Panc1 (cell line): ENCODE measurements around the gene PIK3CD. TPM values are rescaled to one million over a fixed set of nuclear protein-coding genes. Genes with fewer than 3 reads are reported as not detected.

Experiments used
- ATAC-seq: fragments of 200-7000 bp; cut with Tn5 transposase; 2 replicates; pipeline ENCODE4 v1.9.1; 2020; ENCODE audit warnings: mild to moderate bottlenecking, moderate library complexity
- BruUV-seq: library from RNA; stranded (reverse); fragments of 400-500 nt; replicated peaks from 2 replicates; lab custom pipeline; 2021; lab: Mats Ljungman, UMichigan
- CTCF ChIA-PET: fragments of 300-600 bp; sonication (Branson Sonifier 250); formaldehyde crosslinking; loops from one replicate; lab custom pipeline; 2022; ENCODE audit warnings: antibody characterized with exemption; lab: Charles Lee
- POLR2A ChIA-PET: fragments of 300-600 bp; sonication (Branson Sonifier 250); formaldehyde crosslinking; loops from one replicate; lab custom pipeline; 2022; ENCODE audit warnings: antibody characterized with exemption; lab: Charles Lee
- DNase-seq: peaks from one replicate; pipeline ENCODE4 v3.0.0-alpha.2; 2010; ENCODE audit warnings: low read depth, low spot score
- H3K27ac ChIP-seq: 2 replicates; pipeline ENCODE4 v1.5.1; 2011; ENCODE audit warnings: mild to moderate bottlenecking, low read length, inconsistent platforms
- H3K27me3 ChIP-seq: fragments of 200-500 bp; sonication (Bioruptor generic); 2 replicates; pipeline ENCODE4 v1.6.0; 2014; ENCODE audit warnings: low read length, inconsistent platforms; ENCODE audit not compliant: control insufficient read depth, insufficient read depth
- H3K36me3 ChIP-seq: fragments of 200-500 bp; sonication (Bioruptor generic); 2 replicates; pipeline ENCODE4 v1.5.1; 2014; ENCODE audit warnings: inconsistent platforms, mild to moderate bottlenecking, low read length, moderate library complexity; ENCODE audit not compliant: control insufficient read depth, insufficient read depth
- H3K4me1 ChIP-seq: 2 replicates; pipeline ENCODE4 v1.5.1; 2011; ENCODE audit warnings: inconsistent platforms, mild to moderate bottlenecking, low read length, moderate library complexity; ENCODE audit not compliant: control insufficient read depth, insufficient read depth
- H3K4me3 ChIP-seq, 2 experiments: 2 replicates each; pipeline ENCODE4 v1.5.1; 2011 to 2012; ENCODE audit warnings: low read depth in 2 of 2, low read length in 2 of 2, mild to moderate bottlenecking in 2 of 2, inconsistent platforms in 1 of 2, moderate library complexity in 1 of 2
- H3K9me3 ChIP-seq: fragments of 200-500 bp; sonication (Bioruptor generic); 2 replicates; pipeline ENCODE4 v1.5.1; 2014; ENCODE audit warnings: low read depth, mild to moderate bottlenecking, inconsistent platforms, low read length, moderate library complexity; ENCODE audit not compliant: control insufficient read depth, insufficient read depth
- POLR2AphosphoS5 ChIP-seq: IDR thresholded peaks from 2 replicates; pipeline ENCODE4 v1.6.1; 2012; ENCODE audit warnings: mild to moderate bottlenecking, low read depth, low read length, moderate library complexity
- SIN3A ChIP-seq: IDR thresholded peaks from 2 replicates; pipeline ENCODE4 v1.6.1; 2012; ENCODE audit warnings: low read depth, mild to moderate bottlenecking, low read length, moderate library complexity, borderline replicate concordance; ENCODE audit not compliant: insufficient read depth
- TCF7L2 ChIP-seq: IDR thresholded peaks from 2 replicates; pipeline ENCODE4 v1.6.1; 2011; ENCODE audit warnings: mild to moderate bottlenecking, low read depth, low read length, inconsistent platforms
- in situ Hi-C: cut with HindIII; loops from 2 replicates; pipeline ENCODE4 v1.10.0; 2016; ENCODE audit warnings: low sequenced_read_pairs, low pct_unique_long_range_greater_than_20kb
- intact Hi-C: fragments of 100-400 bp; cut with micrococcal nuclease; formaldehyde crosslinking; loops from one replicate; pipeline ENCODE4 v1.10.0; 2022; ENCODE audit not compliant: unreplicated experiment
- total RNA-seq: library from RNA; stranded (reverse); gene quantifications from one replicate; pipeline ENCODE4 v1.2.1, GENCODE V29; 2021; ENCODE audit not compliant: unreplicated experiment
- TF ChIP-seq, protein P1 (sequence below): fragments of 450-650 bp; IDR thresholded peaks from 2 replicates; pipeline ENCODE4 v1.5.1; 2017; ENCODE audit warnings: mild to moderate bottlenecking
- TF ChIP-seq, protein P2 (sequence below), 2 experiments: IDR thresholded peaks; 2 replicates each; pipeline ENCODE4 v1.6.1; 2011 to 2012; ENCODE audit warnings: low read depth in 2 of 2, control low read depth in 1 of 2, low read length in 1 of 2, mild to moderate bottlenecking in 1 of 2, moderate library complexity in 1 of 2; ENCODE audit not compliant: insufficient read depth in 1 of 2

PIK3CD gene
- total RNA-seq, 1 experiment from 2014 or later: 12.5 TPM

DNA sequence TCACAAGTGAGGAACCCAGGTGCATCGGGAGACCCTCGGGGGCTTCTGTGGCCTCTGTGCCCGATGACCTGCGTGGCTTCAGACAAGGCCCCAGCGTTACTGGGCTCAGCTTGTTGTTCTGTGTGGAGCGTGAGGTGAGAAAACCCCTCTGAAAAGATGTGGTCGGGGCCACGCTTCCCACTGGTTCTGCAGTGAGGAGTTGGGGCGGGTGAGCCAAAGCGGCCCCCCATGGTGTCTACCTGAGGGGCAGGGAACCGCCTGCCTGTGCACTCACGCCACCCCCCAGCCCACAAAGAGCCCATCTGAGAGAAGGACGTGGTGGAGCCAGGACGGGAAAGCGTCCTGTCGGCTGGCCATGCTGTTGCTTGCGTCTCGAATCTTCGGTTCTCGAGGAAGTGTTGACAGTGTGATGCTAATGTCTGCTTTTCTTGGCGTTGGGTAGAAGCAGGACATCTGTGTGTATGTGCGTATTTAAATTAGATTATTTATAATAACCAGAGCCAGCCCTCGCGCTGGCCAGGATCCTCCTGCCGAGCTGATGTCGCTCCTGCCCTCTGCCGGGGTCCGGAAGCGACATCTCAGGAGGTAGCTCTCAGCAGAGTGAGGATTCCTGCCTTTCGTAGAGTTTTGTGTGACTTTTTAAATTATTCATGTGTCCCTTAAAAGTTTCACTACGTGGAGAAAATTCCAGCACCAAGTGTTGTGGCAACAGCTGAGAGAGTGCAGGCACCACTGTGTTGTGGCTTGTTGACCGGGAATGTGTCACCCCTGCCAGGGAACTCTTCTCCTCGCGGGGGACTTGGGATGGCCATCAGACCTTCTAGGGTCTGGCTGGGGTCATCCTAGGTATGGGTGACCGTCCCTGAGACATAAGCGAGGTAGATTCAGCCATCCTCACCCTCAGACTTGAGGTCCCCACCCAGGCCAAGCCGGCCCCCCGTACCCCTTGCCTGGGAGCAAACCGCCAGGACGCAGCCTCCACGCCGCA, 47.5 kb upstream of the PIK3CD start:
- TF ChIP-seq, protein P1, sequence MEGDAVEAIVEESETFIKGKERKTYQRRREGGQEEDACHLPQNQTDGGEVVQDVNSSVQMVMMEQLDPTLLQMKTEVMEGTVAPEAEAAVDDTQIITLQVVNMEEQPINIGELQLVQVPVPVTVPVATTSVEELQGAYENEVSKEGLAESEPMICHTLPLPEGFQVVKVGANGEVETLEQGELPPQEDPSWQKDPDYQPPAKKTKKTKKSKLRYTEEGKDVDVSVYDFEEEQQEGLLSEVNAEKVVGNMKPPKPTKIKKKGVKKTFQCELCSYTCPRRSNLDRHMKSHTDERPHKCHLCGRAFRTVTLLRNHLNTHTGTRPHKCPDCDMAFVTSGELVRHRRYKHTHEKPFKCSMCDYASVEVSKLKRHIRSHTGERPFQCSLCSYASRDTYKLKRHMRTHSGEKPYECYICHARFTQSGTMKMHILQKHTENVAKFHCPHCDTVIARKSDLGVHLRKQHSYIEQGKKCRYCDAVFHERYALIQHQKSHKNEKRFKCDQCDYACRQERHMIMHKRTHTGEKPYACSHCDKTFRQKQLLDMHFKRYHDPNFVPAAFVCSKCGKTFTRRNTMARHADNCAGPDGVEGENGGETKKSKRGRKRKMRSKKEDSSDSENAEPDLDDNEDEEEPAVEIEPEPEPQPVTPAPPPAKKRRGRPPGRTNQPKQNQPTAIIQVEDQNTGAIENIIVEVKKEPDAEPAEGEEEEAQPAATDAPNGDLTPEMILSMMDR: no peak
- no peak for TF ChIP-seq TCF7L2
- TF ChIP-seq POLR2AphosphoS5: no peak
- no peak for TF ChIP-seq SIN3A
- TF ChIP-seq, protein P2, sequence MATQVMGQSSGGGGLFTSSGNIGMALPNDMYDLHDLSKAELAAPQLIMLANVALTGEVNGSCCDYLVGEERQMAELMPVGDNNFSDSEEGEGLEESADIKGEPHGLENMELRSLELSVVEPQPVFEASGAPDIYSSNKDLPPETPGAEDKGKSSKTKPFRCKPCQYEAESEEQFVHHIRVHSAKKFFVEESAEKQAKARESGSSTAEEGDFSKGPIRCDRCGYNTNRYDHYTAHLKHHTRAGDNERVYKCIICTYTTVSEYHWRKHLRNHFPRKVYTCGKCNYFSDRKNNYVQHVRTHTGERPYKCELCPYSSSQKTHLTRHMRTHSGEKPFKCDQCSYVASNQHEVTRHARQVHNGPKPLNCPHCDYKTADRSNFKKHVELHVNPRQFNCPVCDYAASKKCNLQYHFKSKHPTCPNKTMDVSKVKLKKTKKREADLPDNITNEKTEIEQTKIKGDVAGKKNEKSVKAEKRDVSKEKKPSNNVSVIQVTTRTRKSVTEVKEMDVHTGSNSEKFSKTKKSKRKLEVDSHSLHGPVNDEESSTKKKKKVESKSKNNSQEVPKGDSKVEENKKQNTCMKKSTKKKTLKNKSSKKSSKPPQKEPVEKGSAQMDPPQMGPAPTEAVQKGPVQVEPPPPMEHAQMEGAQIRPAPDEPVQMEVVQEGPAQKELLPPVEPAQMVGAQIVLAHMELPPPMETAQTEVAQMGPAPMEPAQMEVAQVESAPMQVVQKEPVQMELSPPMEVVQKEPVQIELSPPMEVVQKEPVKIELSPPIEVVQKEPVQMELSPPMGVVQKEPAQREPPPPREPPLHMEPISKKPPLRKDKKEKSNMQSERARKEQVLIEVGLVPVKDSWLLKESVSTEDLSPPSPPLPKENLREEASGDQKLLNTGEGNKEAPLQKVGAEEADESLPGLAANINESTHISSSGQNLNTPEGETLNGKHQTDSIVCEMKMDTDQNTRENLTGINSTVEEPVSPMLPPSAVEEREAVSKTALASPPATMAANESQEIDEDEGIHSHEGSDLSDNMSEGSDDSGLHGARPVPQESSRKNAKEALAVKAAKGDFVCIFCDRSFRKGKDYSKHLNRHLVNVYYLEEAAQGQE (IDR thresholded peaks at IDR 0.05; ENCODE audit: insufficient read depth in 1 of 2, low read depth in 2 of 2, low read length in 1 of 2): no peak
- no peak overlapping the region for H3K4me3 ChIP-seq
- no peak overlapping the region for H3K27ac ChIP-seq
- no peak for DNase-seq
- ATAC-seq: no peak
- in situ Hi-C loops: no loop called here
- no peaks in the 10 kb centered on the region for H3K9me3 ChIP-seq
- intact Hi-C loops: no loop called here
- ChIA-PET CTCF (no interaction called here), POLR2A (no interaction called here)
- no peaks in the 10 kb centered on the region for H3K4me1 ChIP-seq
- H3K36me3 ChIP-seq: no peaks in the 10 kb centered on the region
- no peaks in the 10 kb centered on the region for H3K27me3 ChIP-seq
- BruUV-seq: no TSS peak

DNA sequence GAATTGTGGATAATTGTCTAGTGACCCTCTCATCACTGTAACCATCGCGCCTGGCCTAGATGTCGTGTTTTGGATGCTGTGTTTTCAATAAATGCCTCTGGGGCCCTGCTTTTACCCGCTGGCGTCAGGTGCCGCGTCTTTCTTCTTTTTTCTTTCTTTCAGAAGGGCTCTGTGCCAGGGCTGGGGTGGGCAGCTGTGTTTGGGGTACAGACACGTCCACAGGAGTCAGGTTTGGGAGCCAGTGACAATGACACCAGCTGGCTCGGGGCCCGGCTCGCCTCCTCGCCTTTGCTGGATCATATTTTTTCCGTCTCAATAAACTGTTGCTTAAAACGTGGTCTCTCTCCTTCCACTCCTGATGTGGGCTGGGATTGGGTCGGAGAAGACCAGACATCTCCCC, 46.7 kb upstream of the PIK3CD start:
- H3K27me3 ChIP-seq: no peaks in the 10 kb centered on the region
- H3K27ac ChIP-seq: no peak overlapping the region
- no peaks in the 10 kb centered on the region; the same call in 1 of the 2 replicates for H3K36me3 ChIP-seq
- intact Hi-C loops: no loop called here
- CTCF ChIA-PET: no interaction called here
- no peaks in the 10 kb centered on the region for H3K4me1 ChIP-seq
- ATAC-seq: no peak
- in situ Hi-C loops: no loop called here
- POLR2A ChIA-PET: no interaction called here
- no peaks in the 10 kb centered on the region for H3K9me3 ChIP-seq
- BruUV-seq: no TSS peak
- DNase-seq: no peak
- TF ChIP-seq POLR2AphosphoS5: no peak
- TF ChIP-seq, protein P2 (IDR thresholded peaks at IDR 0.05; ENCODE audit: insufficient read depth in 1 of 2, low read depth in 2 of 2, low read length in 1 of 2): no peak
- no peak for TF ChIP-seq SIN3A
- no peak for TF ChIP-seq TCF7L2
- TF ChIP-seq, protein P1: no peak
- no peak overlapping the region for H3K4me3 ChIP-seq
